HUES64 (cell line): ENCODE measurements around the gene TNFRSF13B. TPM values are rescaled to one million over a fixed set of nuclear protein-coding genes. Genes with fewer than 3 reads are reported as not detected.
"Not testable (repeated sequence)": the region's sequence is repeated elsewhere in the genome, so short reads cannot be mapped to it uniquely, and the experiment has no call there.

Experiments used
- H3K27ac ChIP-seq: 2 replicates; pipeline ENCODE4 v1.7.0; 2013; ENCODE audit warnings: low read depth, low read length, inconsistent platforms
- H3K27me3 ChIP-seq: 2 replicates; pipeline ENCODE4 v1.6.1; 2013; ENCODE audit warnings: mild to moderate bottlenecking, low read length; ENCODE audit not compliant: insufficient read depth
- H3K36me3 ChIP-seq: 2 replicates; pipeline ENCODE4 v1.6.1; 2013; ENCODE audit warnings: mild to moderate bottlenecking, low read length; ENCODE audit not compliant: insufficient read depth
- H3K4me1 ChIP-seq: 2 replicates; pipeline ENCODE4 v1.6.1; 2013; ENCODE audit warnings: mild to moderate bottlenecking, low read length, moderate library complexity; ENCODE audit not compliant: insufficient read depth
- H3K4me3 ChIP-seq: 2 replicates; pipeline ENCODE4 v1.5.1; 2013; ENCODE audit warnings: mild to moderate bottlenecking, low read length, moderate library complexity
- H3K9ac ChIP-seq: 2 replicates; pipeline ENCODE4 v1.6.1; 2013; ENCODE audit warnings: mild to moderate bottlenecking, low read depth, low read length
- H3K9me3 ChIP-seq: 2 replicates; pipeline ENCODE4 v1.6.1; 2013; ENCODE audit warnings: low read depth, low read length; ENCODE audit not compliant: insufficient read depth
- WGBS: fragments of 150-250, 120-280 bp; methylation state at CpG from one replicate; pipeline ENCODE4 v1.1.7; 2013; ENCODE audit warnings: missing lambda C conversion rate; 5-methylcytosine and 5-hydroxymethylcytosine counted together
- polyA plus RNA-seq, 2 experiments: library from polyadenylated mRNA; stranded (reverse); fragments of 50-300 nt; gene quantifications; one replicate each; pipeline ENCODE4 v1.2.3, GENCODE V29; 2013

TNFRSF13B gene
- not detected for polyA plus RNA-seq (2013, experiment 1 of 2)
- not detected for polyA plus RNA-seq (2013, experiment 2 of 2)

GRCh38 chr17:16971458-16972338 lies at the start of gene TNFRSF13B:
TSS of gene TNFRSF13B (minus strand) at chr17:16972118. CDS start at chr17:16972075, 43 bp downstream.
- Histone ChIP-seq H3K4me1 (no peaks in the 10 kb centered on the region), H3K36me3 (no peaks in the 10 kb centered on the region), H3K27ac (no peak within 1 kb of the TSS), H3K9ac (no peak within 1 kb of the TSS), H3K9me3 (no peaks in the 10 kb centered on the region), H3K4me3 (no peak within 1 kb of the TSS), H3K27me3 (no peaks in the 10 kb centered on the region)
- WGBS = 92% methylated on average over 17 of the region's 17 CpGs

GRCh38 chr17:17021194-17021863 lies 49.4 kb upstream of the TNFRSF13B start:
- Histone ChIP-seq H3K27ac (no peak overlapping the region; the same call in 1 of the 2 replicates), H3K9me3 (no peaks in the 10 kb centered on the region), H3K4me1 (peaks cover 4% of the 10 kb centered on the region; the same call in 1 of the 2 replicates), H3K4me3 (no peak overlapping the region), H3K27me3 (no peaks in the 10 kb centered on the region), H3K9ac (no peak overlapping the region), H3K36me3 (no peaks in the 10 kb centered on the region)
- WGBS = 71% methylated on average over 15 of the region's 15 CpGs

DNA sequence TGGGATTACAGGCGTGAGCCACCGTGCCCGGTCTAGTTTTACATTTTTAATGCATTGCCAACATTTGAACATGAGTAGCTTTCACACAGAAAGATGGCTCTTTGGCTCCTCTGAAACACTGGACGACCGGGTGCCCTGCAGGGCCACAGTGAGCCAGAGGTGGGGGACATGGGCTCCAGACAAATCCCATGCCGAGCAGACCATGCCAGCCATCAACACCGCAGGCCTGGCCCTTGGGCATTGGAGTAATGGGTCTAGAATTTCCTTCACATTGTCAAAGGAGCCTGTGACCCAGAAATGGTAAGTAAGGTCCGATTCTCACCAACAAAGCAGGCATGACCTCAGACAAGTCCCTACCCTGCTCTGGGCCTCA lies 48.9 kb upstream of the TNFRSF13B start:
- 91% methylated on average over 8 of the region's 8 CpGs for WGBS
- no peaks in the 10 kb centered on the region for H3K27me3 ChIP-seq
- no peaks in the 10 kb centered on the region for H3K36me3 ChIP-seq
- no peak overlapping the region for H3K9ac ChIP-seq
- H3K9me3 ChIP-seq = no peaks in the 10 kb centered on the region
- H3K4me1 ChIP-seq = peaks cover 4% of the 10 kb centered on the region; the same call in 1 of the 2 replicates
- no peak overlapping the region; the same call in 1 of the 2 replicates for H3K27ac ChIP-seq
- no peak overlapping the region for H3K4me3 ChIP-seq

DNA sequence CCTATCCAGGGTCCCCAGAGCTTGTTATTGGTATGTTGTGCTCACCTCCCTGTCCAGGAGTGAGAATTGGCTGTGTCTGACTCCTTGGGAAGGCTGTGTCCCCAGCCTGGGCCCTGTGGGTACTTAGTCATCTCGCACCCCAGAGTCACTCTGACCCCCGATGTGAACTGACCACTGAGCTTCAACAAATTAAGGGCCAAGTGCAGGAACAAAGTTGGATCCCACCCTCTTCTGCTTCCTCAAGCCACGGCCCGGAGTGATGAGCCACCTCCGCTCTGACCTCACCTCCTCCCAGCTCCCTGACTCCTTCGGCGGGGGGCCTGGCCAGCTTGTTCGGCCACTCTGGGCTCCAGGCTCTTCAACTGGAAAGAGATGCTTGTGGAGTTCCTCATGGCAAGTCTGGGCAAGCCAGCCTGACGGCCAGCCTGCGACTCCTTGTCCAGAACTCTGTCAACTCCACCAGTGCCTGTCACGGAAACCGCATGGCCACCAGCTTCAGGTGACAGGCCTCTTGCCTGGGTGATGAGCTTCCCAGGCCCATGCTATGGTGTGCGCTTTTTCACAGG lies 48.1 kb upstream of the TNFRSF13B start:
- H3K4me3 ChIP-seq = no peak overlapping the region
- 97% methylated on average over 13 of the region's 13 CpGs for WGBS
- H3K27me3 ChIP-seq = no peaks in the 10 kb centered on the region
- H3K9me3 ChIP-seq = no peaks in the 10 kb centered on the region
- peaks cover 4% of the 10 kb centered on the region; the same call in 1 of the 2 replicates for H3K4me1 ChIP-seq
- H3K9ac ChIP-seq = no peak overlapping the region
- H3K36me3 ChIP-seq = no peaks in the 10 kb centered on the region
- H3K27ac ChIP-seq = no peak overlapping the region

DNA sequence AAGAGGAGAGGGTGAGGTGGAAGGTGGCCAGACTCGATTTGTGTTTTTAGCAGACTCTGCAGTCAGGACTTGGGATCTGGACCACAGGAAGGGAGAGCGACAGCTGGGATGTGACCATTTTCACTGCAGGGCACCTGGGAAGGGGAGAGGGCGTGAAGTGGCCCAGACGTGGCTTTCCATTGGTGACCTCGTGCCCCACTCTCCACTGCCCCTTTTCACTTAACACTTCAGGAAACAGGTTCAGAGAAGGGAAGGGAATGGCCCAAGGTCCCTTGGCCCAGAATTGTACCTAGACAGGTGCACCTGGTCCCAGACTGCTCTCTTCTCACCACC lies 47.5 kb upstream of the TNFRSF13B start:
- WGBS = 96% methylated on average over 5 of the region's 5 CpGs
- H3K4me3 ChIP-seq = no peak overlapping the region
- peaks cover 4% of the 10 kb centered on the region; the same call in 1 of the 2 replicates for H3K4me1 ChIP-seq
- H3K27me3 ChIP-seq = no peaks in the 10 kb centered on the region
- H3K27ac ChIP-seq = no peak overlapping the region
- H3K9me3 ChIP-seq = no peaks in the 10 kb centered on the region
- H3K36me3 ChIP-seq = no peaks in the 10 kb centered on the region
- H3K9ac ChIP-seq = no peak overlapping the region

DNA sequence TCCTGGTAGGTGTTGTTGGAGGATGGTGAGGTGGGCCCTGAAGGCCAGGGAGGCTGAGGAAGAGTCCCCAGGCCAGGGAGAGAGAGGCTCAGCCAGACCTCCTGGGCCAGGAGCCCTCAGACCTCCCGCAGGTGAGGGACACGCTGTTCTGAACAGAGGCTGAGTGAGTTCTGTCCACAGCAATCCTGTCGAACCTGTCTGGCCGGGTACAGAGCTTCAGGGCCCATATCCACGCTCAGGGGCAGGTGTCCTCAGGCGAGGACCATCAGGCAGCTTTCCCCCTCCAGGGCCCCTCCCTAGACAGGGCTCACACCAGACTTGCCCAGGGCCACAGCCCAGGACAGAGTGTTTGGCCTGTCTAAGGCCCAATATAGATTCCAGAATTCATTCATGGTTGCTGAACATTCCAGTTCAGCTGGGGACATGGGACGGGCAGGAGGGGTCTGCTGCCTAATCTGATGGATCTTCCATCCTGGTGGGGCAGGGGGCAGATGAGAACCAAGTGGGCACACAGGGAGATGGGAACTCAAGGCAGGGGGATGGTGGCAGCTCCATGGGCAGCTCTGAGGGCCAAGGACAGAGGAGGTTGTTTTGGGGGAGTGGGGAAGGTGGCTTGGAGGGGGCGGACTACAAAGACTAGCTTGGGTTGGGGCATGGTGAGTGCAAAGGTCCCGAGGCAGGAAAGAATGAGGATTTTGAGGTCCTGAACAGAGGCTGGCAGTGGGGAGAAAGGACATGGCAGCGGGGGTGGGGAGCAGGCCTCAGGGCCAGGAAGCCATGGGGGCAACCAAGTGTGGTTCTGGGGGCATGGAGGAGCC lies 46.9 kb upstream of the TNFRSF13B start:
- H3K4me1 ChIP-seq = peaks cover 4% of the 10 kb centered on the region; the same call in 1 of the 2 replicates
- no peaks in the 10 kb centered on the region for H3K27me3 ChIP-seq
- WGBS = 91% methylated on average over 10 of the region's 10 CpGs
- no peaks in the 10 kb centered on the region for H3K36me3 ChIP-seq
- H3K27ac ChIP-seq = no peak overlapping the region
- no peaks in the 10 kb centered on the region for H3K9me3 ChIP-seq
- H3K4me3 ChIP-seq = no peak overlapping the region
- no peak overlapping the region for H3K9ac ChIP-seq

DNA sequence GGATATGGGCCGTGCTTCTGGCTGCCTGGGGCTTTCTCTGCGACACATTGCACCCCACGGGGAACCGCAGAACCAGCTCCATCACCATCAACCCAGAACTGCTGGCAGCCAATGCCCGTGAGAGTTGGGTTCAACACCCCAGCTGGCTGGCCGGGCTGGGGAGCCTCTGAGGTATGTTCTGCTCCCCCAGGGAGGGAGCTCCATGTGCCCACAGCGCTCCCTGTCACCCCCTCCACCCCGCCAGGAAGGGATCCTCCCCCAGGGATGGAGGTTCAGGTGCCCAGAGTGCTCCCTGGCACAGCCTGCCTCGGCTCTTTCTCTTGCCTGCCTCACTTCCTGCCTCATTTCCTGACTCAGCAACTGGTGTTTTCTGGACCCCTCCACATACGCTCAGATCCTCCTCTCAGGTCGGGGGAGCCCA lies 46.1 kb upstream of the TNFRSF13B start:
- WGBS = 91% methylated on average over 11 of the region's 11 CpGs
- no peak overlapping the region for H3K4me3 ChIP-seq
- H3K27me3 ChIP-seq = no peaks in the 10 kb centered on the region
- H3K27ac ChIP-seq = no peak overlapping the region
- no peak overlapping the region for H3K9ac ChIP-seq
- peaks cover 4% of the 10 kb centered on the region; the same call in 1 of the 2 replicates for H3K4me1 ChIP-seq
- H3K9me3 ChIP-seq = no peaks in the 10 kb centered on the region
- no peaks in the 10 kb centered on the region for H3K36me3 ChIP-seq

GRCh38 chr17:17017343-17018014 lies 45.6 kb upstream of the TNFRSF13B start:
- WGBS = 92% methylated on average over 8 of the region's 8 CpGs
- no peak overlapping the region for H3K9ac ChIP-seq
- H3K4me1 ChIP-seq = peaks cover 4% of the 10 kb centered on the region; the same call in 1 of the 2 replicates
- H3K4me3 ChIP-seq = no peak overlapping the region
- H3K9me3 ChIP-seq = no peaks in the 10 kb centered on the region
- H3K36me3 ChIP-seq = no peaks in the 10 kb centered on the region
- no peak overlapping the region for H3K27ac ChIP-seq
- H3K27me3 ChIP-seq = no peaks in the 10 kb centered on the region

DNA sequence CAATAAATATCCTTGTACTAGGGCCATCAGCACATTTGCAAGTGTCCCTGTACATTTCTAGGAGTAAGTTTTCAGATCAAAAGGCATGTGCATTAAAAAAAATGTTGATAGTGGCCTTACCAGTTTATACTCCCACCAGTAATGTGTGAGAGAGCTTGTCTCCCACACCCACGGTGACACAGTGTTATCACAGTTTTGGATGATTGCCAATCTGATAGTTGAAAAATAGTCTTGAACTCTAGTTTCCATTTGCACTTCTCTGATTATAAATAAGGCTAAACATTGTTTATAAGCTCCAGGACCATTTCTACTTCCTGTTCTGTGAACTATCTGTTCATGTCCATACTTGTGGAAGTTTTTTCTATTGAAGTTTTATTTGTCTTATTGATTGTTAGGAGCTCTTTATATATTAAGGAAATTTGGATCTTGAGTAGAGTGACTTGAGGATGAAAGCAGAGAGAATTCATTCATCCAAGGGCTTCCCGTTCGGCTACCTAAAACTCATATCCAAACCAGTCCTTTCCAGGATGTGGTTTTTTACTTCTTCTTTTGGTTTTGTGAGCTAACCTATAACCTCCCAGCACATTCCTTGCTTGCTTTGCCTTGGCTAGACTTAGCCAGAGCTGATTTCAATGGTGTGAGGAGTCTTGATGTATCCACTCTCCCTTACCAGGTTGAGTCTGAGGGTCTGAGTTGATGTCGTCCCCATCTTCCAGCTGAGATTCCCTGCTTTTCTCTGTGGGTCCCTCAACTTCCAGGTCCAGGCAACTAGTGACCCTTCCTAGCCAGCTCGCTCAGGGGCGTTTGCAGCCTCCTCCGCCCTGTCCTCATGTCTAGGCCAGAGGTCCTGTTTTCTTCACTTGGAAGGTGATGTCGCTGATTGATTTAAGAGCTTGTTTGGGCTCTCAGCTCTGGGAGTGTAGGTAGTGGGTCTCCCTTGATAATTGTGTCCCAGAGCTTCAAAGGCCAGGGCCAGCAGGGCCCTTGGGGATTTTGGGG lies 44.6 kb upstream of the TNFRSF13B start:
- H3K4me1 ChIP-seq, H3K27ac ChIP-seq, H3K27me3 ChIP-seq, H3K4me3 ChIP-seq, H3K9ac ChIP-seq, H3K9me3 ChIP-seq, H3K36me3 ChIP-seq: not testable (repeated sequence)
- WGBS = 93% methylated on average over 7 of the region's 8 CpGs
